Heart right ventricle (tissue), 16 donors: ENCODE results near the gene EFCAB6. TPM values are rescaled to one million over a fixed set of nuclear protein-coding genes. Genes with fewer than 3 reads are reported as not detected.

Experiments used
- ATAC-seq, 8 donors: fragments of 200-7000 bp; cut with Tn5 transposase; one replicate each; pipeline ENCODE4 v1.9.1; 2020; ENCODE audit warnings: mild to moderate bottlenecking in 8 of 8, moderate library complexity in 8 of 8, moderate number of reproducible peaks in 1 of 8
- DNase-seq, 2 donors: peaks; one replicate each; pipeline ENCODE4 v3.0.0-alpha.2; 2020
- H3K27ac ChIP-seq, 10 donors: fragments of 200-600 bp; sonication (generic) in 2 of 10; one replicate each; pipeline versions ENCODE4 v1.5.0 to v1.8.0; 2020 to 2022; ENCODE audit warnings: mild to moderate bottlenecking in 3 of 10
- H3K27me3 ChIP-seq, 7 donors: fragments of 200-600 bp; one replicate each; pipeline ENCODE4 v1.8.0; 2021 to 2022; ENCODE audit warnings: mild to moderate bottlenecking in 2 of 7
- H3K36me3 ChIP-seq, 9 donors: fragments of 200-600 bp; sonication (generic) in 1 of 9; one replicate each; pipeline versions ENCODE4 v1.5.0 to v1.8.0; 2020 to 2022; ENCODE audit warnings: mild to moderate bottlenecking in 2 of 9
- H3K4me1 ChIP-seq, 9 donors: fragments of 200-600 bp; sonication (generic) in 1 of 9; one replicate each; pipeline versions ENCODE4 v1.5.0 to v1.8.0; 2020 to 2022; ENCODE audit warnings: mild to moderate bottlenecking in 4 of 9
- H3K4me3 ChIP-seq, 10 donors: fragments of 200-600 bp; sonication (generic) in 2 of 10; one replicate each; pipeline versions ENCODE4 v1.5.0 to v1.8.0; 2020 to 2022; ENCODE audit warnings: mild to moderate bottlenecking in 7 of 10, moderate library complexity in 2 of 10
- H3K9me3 ChIP-seq, 11 donors: fragments of 200-600 bp in 10 of 11; sonication (generic) in 2 of 11; one replicate each; pipeline versions ENCODE4 v1.5.0 to v1.8.0; 2013 to 2022; ENCODE audit warnings: mild to moderate bottlenecking in 2 of 11, control low read depth in 1 of 11, moderate library complexity in 1 of 11
- CTCF ChIP-seq, 9 donors: fragments of 200-600 bp; sonication (generic) in 2 of 9; IDR thresholded peaks; one replicate each; pipeline versions ENCODE4 v1.5.0 to v1.8.0; 2021 to 2022; ENCODE audit warnings: antibody characterized with exemption in 9 of 9, mild to moderate bottlenecking in 5 of 9, moderate library complexity in 1 of 9
- WGBS, 2 donors: extraction: QIAGEN DNeasy Blood & Tissue Kit; methylation state at CpG; one replicate each; pipeline ENCODE4 v1.1.7; 2013; ENCODE audit warnings: inconsistent platforms in 1 of 2; 5-methylcytosine and 5-hydroxymethylcytosine counted together
- intact Hi-C, 10 donors: fragments of 100-400 bp; cut with DNase I; formaldehyde crosslinking; loops; one replicate each; pipeline versions ENCODE4 v1.11.1 to v1.14.2; 2022
- polyA plus RNA-seq, 2 donors: library from polyadenylated mRNA; stranded (reverse); fragments of 200-250 nt; gene quantifications; one replicate each; pipeline ENCODE4 v1.2.3, GENCODE V29; 2013
- total RNA-seq, 10 donors: library from RNA; stranded (reverse); fragmentation: NEBNext Ultra II Directional in 3 of 10; extraction: Animal tissue kit (Norgen Biotek cat#: 25700) in 3 of 10; gene quantifications; one replicate each; pipeline versions ENCODE4 v1.2.1 to v1.2.4, GENCODE V29; 2021 to 2023
- donor health status: Arrhythmogenic right ventricular cardiomyopathy.
- donor health status: ischemic (EF 13 %, LVEDD 7.1; RV severe dilation, severe dysfunction).
- donor health status: healthy with polysubstance abuse.
- donor health status: DM: no; HTN: yes; CAD: no.
- donor health status: DM: no; HTN: no; CAD: no.
- donor health status: ischemic (EF 25% LVEDD 6.9; RV normal size, moderate dysfunction).
- donor health status: ischemic (EF 25% LVEDD 5.7; RV mildly dilated, moderate dysfunction).
- donor health status: healthy.
- donor health status: DM: yes; HTN: yes; CAD: no.
- donor health status: Ischemic cardiomyopathy.
- donor health status: ischemic (EF 35%, LVEDD 5.7; RV mildly dilated, moderate dysfunction).
- donor health status: nonischemic (EF 11% LVEDD 7.7; RV severe dilation, severe dysfunction).
- donor health status: DM: yes; HTN: yes; CAD: no.
- donor health status: PGD.
- donor health status: ischemic (EF 29% LVEDD 5.4; RV normal size, mild dysfunction).
- donor health status: nonischemic (EF 23%, LVEDD 6.1; RV moderate dilation, normal function).

EFCAB6 gene
- total and polyA plus RNA-seq, 12 donors, result 0.25 to 4.3 (median 1.8) TPM

- peaks cover 0 to 5% (median 0%) of the 10 kb centered on the region in 7 donors for H3K27me3 ChIP-seq
- no peak for ATAC-seq
- 80 to 84% methylated on average over 12 of the region's 12 CpGs for WGBS, 2 donors
- H3K27ac ChIP-seq, result no peak overlapping the region
- no peak overlapping the region for H3K4me3 ChIP-seq
- no peak for DNase-seq
- no peak for TF ChIP-seq CTCF (IDR thresholded peaks at IDR 0.05)
- H3K9me3 ChIP-seq, result no peaks in the 10 kb centered on the region
- H3K36me3 ChIP-seq, result no peaks in the 10 kb centered on the region
- intact Hi-C loops, result no loop called here
- H3K4me1 ChIP-seq, result no peaks in the 10 kb centered on the region
Observed at GRCh38 chr22:43506487-43506886, 305.6 kb downstream of the EFCAB6 start.

GRCh38 chr22:43505896-43506295 lies 306.2 kb downstream of the EFCAB6 start:
- no peaks in the 10 kb centered on the region for H3K9me3 ChIP-seq
- ATAC-seq (no peak), DNase-seq (no peak)
- no peak overlapping the region for H3K27ac ChIP-seq
- H3K36me3 ChIP-seq, result no peaks in the 10 kb centered on the region
- 77 to 82% methylated on average over 8 of the region's 8 CpGs for WGBS, 2 donors
- intact Hi-C loops, result no loop called here
- no peak overlapping the region for H3K4me3 ChIP-seq
- H3K4me1 ChIP-seq, result no peaks in the 10 kb centered on the region
- no peak for TF ChIP-seq CTCF (IDR thresholded peaks at IDR 0.05)
- H3K27me3 ChIP-seq, result peaks cover 0 to 5% (median 0%) of the 10 kb centered on the region in 7 donors

- no peak overlapping the region for H3K27ac ChIP-seq
- no peaks in the 10 kb centered on the region for H3K4me1 ChIP-seq
- no peaks in the 10 kb centered on the region for H3K36me3 ChIP-seq
- H3K4me3 ChIP-seq, result no peak overlapping the region
- ATAC-seq, result peak in 1 of 8 donors; percentile 19
- peaks cover 0 to 5% (median 0%) of the 10 kb centered on the region in 7 donors for H3K27me3 ChIP-seq
- no peak for DNase-seq
- no peaks in the 10 kb centered on the region for H3K9me3 ChIP-seq
- TF ChIP-seq CTCF (IDR thresholded peaks at IDR 0.05), result no peak
- WGBS, 2 donors, result 89 to 92% methylated on average over 14 of the region's 14 CpGs
- intact Hi-C loops, result no loop called here
Observed at GRCh38 chr22:43505423-43505822, 306.7 kb downstream of the EFCAB6 start.

GRCh38 chr22:43504666-43505261 lies 307.3 kb downstream of the EFCAB6 start:
- WGBS, 2 donors, result 93 to 94% methylated on average over 7 of the region's 7 CpGs
- intact Hi-C loops, result no loop called here
- H3K27ac ChIP-seq, result no peak overlapping the region
- DNase-seq (no peak), ATAC-seq (no peak)
- H3K9me3 ChIP-seq, result no peaks in the 10 kb centered on the region
- no peaks in the 10 kb centered on the region for H3K4me1 ChIP-seq
- H3K27me3 ChIP-seq, result peaks cover 0 to 2% (median 0%) of the 10 kb centered on the region in 7 donors
- no peak for TF ChIP-seq CTCF (IDR thresholded peaks at IDR 0.05)
- H3K4me3 ChIP-seq, result no peak overlapping the region
- H3K36me3 ChIP-seq, result no peaks in the 10 kb centered on the region
